ENCODE measurements around the gene LINGO3.

DNA sequence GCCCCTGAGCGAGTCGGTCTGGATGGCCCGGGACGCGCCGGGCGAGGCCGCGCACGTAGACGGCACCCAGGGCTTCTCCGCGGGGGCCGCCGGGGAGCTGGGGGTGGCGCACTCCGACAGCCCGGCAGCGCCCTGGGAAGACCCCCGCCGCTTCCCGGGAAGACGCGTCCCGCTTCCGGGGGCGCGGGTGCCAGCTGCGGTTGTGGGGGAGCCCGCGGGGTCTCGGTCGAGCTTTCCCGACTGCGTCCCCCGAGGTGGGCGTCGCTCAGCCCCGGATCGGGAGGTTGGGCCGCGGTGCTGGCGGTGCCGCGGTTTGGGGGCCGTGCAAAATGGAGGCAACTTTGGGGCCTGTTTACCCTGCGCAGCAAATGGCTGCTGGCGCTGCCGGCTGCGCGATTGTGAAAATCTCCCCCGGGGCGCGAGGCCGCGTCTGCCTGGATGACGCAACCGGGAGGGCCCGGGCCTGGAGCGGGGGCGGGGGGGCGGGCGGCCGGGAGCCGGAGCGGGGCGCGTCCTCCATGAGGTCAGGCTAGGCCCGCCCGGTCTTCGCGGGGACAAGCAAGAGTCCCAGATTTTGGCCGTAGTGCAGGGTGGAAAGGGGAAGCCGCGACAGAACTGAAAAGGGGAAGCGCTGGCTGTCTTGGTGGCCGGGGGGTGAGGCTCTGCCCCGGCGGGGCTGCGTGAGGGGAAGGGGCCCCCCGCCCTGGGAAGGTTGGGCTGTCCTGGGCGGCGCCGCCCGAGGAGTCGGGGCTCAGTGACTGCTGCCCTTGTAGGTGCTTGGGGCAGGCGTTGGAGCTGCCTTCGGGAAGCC lies 37.3 kb downstream of the LINGO3 start:
- TF ChIP-seq POLR2A (IDR thresholded peaks at IDR 0.05), result peak; percentile 68 to 89
- TF ChIP-seq, protein P1, sequence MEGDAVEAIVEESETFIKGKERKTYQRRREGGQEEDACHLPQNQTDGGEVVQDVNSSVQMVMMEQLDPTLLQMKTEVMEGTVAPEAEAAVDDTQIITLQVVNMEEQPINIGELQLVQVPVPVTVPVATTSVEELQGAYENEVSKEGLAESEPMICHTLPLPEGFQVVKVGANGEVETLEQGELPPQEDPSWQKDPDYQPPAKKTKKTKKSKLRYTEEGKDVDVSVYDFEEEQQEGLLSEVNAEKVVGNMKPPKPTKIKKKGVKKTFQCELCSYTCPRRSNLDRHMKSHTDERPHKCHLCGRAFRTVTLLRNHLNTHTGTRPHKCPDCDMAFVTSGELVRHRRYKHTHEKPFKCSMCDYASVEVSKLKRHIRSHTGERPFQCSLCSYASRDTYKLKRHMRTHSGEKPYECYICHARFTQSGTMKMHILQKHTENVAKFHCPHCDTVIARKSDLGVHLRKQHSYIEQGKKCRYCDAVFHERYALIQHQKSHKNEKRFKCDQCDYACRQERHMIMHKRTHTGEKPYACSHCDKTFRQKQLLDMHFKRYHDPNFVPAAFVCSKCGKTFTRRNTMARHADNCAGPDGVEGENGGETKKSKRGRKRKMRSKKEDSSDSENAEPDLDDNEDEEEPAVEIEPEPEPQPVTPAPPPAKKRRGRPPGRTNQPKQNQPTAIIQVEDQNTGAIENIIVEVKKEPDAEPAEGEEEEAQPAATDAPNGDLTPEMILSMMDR (IDR thresholded peaks at IDR 0.05), result no peak
